GM12873 (cell line): ENCODE measurements around the gene ATG7.

Experiments used
- TF ChIP-seq, protein P1 (sequence below): IDR thresholded peaks from 2 replicates; pipeline ENCODE4 v1.5.1; 2012; ENCODE audit warnings: low read depth, mild to moderate bottlenecking, moderate library complexity, low read length, control low read depth; ENCODE audit not compliant: insufficient read depth; ENCODE audit errors: missing control alignments

The ATG7 gene

GRCh38 chr3:11589706-11590105 is 317.5 kb downstream of the ATG7 start:
- TF ChIP-seq, protein P1, sequence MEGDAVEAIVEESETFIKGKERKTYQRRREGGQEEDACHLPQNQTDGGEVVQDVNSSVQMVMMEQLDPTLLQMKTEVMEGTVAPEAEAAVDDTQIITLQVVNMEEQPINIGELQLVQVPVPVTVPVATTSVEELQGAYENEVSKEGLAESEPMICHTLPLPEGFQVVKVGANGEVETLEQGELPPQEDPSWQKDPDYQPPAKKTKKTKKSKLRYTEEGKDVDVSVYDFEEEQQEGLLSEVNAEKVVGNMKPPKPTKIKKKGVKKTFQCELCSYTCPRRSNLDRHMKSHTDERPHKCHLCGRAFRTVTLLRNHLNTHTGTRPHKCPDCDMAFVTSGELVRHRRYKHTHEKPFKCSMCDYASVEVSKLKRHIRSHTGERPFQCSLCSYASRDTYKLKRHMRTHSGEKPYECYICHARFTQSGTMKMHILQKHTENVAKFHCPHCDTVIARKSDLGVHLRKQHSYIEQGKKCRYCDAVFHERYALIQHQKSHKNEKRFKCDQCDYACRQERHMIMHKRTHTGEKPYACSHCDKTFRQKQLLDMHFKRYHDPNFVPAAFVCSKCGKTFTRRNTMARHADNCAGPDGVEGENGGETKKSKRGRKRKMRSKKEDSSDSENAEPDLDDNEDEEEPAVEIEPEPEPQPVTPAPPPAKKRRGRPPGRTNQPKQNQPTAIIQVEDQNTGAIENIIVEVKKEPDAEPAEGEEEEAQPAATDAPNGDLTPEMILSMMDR, result no peak

DNA sequence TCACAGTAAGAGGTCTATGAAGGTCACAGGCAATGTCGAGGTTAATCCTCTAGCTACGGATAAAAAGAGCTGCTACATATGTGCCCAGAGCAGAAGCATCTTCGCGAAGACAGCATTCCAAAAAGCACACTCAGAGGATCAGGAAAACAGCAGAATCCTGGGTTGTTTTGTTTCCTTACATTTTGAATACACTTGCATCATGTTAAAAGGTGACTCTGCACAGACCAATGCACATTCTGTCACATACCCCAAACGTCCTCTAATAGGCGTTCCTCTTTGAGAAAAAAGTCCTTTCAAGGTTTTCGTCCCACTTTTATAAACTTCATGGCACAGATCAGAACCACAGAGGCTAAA is 318.8 kb downstream of the ATG7 start:
- TF ChIP-seq, protein P1, result no peak

GRCh38 chr3:11591391-11592282 is 319.4 kb downstream of the ATG7 start:
- TF ChIP-seq, protein P1, result no peak

- TF ChIP-seq, protein P1, result no peak
These were observed 320.5 kb downstream of the ATG7 start for GRCh38 chr3:11592445-11593298.

DNA sequence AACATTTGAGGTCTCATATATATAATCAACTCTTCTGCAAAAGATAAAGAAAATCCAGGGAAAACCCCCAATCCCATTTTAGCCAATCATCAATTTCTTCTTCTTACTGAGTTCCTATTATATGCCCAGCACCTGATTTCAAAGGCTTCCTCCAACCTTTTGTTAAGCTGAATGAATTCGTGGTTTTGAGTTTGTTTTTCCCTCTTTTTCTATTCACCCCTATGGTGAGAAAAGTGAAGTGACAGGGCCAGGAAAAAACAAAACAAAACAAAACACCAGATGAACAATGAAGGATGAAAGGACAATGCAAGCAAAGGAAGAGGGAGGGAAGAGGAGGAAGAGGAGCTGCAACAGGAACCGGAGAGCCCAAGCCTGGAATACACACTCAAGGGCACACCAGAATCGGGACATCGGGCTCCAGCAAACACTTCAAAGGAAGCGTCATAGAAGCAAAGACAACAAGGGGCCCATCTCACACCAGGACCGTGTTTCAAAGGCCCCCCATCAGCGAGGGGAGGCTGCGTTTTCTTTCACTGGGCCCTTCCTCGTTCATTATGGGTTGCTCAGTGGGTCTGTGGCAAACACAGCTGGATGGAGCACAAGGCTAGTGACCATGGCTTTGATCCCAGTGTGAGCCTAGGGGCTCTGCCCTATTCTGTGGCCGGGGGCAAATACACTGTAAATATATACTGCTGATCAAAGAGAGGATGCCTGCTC is 321.3 kb downstream of the ATG7 start:
- TF ChIP-seq, protein P1, result no peak

GRCh38 chr3:11596387-11596786 is 324.2 kb downstream of the ATG7 start:
- TF ChIP-seq, protein P1, result no peak
